Neural progenitor cell (in vitro differentiated cells): Measurements from ENCODE around the gene PLEKHG7.

Source experiments
- EZH2 ChIP-seq: fragments of 200-600 bp; sonication (generic); IDR thresholded peaks from 2 replicates; pipeline ENCODE4 v1.6.1; 2017; ENCODE audit warnings: antibody characterized with exemption, mild to moderate bottlenecking, moderate library complexity
- TF ChIP-seq, protein P1 (sequence below): fragments of 200-600 bp; sonication (generic); IDR thresholded peaks from 2 replicates; pipeline ENCODE4 v1.5.1; 2017; ENCODE audit warnings: antibody characterized with exemption, mild to moderate bottlenecking

DNA sequence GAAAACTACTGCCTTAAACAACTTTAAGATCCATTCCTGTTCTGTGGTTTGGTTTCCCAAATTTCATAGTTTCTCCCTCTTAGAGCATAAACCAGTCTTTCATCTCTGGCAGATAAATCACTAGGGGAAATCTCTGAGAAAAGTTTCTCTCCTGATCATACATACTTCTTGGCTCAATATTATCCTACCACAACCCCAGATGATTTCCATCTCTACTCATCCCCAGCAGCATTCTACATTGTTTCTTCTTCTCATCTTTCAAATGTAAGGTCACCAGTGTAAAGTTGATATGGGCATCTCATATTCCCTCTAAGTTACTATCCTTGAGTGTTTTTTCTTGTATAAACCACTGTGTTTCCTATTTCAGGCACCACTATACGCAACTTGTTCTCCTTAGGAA lies 45.9 kb upstream of the PLEKHG7 start:
- TF ChIP-seq, protein P1, sequence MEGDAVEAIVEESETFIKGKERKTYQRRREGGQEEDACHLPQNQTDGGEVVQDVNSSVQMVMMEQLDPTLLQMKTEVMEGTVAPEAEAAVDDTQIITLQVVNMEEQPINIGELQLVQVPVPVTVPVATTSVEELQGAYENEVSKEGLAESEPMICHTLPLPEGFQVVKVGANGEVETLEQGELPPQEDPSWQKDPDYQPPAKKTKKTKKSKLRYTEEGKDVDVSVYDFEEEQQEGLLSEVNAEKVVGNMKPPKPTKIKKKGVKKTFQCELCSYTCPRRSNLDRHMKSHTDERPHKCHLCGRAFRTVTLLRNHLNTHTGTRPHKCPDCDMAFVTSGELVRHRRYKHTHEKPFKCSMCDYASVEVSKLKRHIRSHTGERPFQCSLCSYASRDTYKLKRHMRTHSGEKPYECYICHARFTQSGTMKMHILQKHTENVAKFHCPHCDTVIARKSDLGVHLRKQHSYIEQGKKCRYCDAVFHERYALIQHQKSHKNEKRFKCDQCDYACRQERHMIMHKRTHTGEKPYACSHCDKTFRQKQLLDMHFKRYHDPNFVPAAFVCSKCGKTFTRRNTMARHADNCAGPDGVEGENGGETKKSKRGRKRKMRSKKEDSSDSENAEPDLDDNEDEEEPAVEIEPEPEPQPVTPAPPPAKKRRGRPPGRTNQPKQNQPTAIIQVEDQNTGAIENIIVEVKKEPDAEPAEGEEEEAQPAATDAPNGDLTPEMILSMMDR, result no peak
- no peak for TF ChIP-seq EZH2
